ENCODE measurements around the gene KCNAB1.

The KCNAB1 gene

GRCh38 chr3:156360083-156360482 lies 239.7 kb downstream of the KCNAB1 start:
- H2AFZ ChIP-seq (ENCODE audit: low read length), result no peak overlapping the region
- no peak overlapping the region for H3K9ac ChIP-seq (ENCODE audit: low read length)
- no peak overlapping the region for H3K27ac ChIP-seq (ENCODE audit: low read length)
- no peaks in the 10 kb centered on the region for H3K79me2 ChIP-seq (ENCODE audit: low read length)
- no peaks in the 10 kb centered on the region for H3K36me3 ChIP-seq (replicated peaks; ENCODE audit: insufficient read depth, low read length)
- no peaks in the 10 kb centered on the region for H3K27me3 ChIP-seq (replicated peaks; ENCODE audit: insufficient read depth, low read length)
- no peak for TF ChIP-seq EZH2 (optimal IDR thresholded peaks at IDR 0.05; ENCODE audit: low read depth, low read length)
- TF ChIP-seq EZH2phosphoT487 (IDR thresholded peaks at IDR 0.05; ENCODE audit: low read length), result no peak
- TF ChIP-seq CTCF (IDR thresholded peaks at IDR 0.05; ENCODE audit: low read length), result no peak
- H4K20me1 ChIP-seq (ENCODE audit: insufficient read depth, low read length), result no peaks in the 10 kb centered on the region
- H3K4me2 ChIP-seq (ENCODE audit: low read depth, low read length), result no peak overlapping the region
- no peaks in the 10 kb centered on the region for H3F3A ChIP-seq (ENCODE audit: insufficient read depth, low read length)
- DNase-seq, result no peak
- H3K4me1 ChIP-seq (ENCODE audit: low read length), result no peaks in the 10 kb centered on the region
- H3K9me2 ChIP-seq (replicated peaks; ENCODE audit: insufficient read depth, low read length), result no peaks in the 10 kb centered on the region
- no peaks in the 10 kb centered on the region for H3K9me3 ChIP-seq (replicated peaks; ENCODE audit: insufficient read depth, low read length)
- H3K4me3 ChIP-seq (ENCODE audit: low read length), result no peak overlapping the region

- no peaks in the 10 kb centered on the region for H3K9me3 ChIP-seq (replicated peaks; ENCODE audit: insufficient read depth, low read length)
- DNase-seq, result no peak
- no peak overlapping the region for H2AFZ ChIP-seq (ENCODE audit: low read length)
- H3F3A ChIP-seq (ENCODE audit: insufficient read depth, low read length), result no peaks in the 10 kb centered on the region
- H3K4me1 ChIP-seq (ENCODE audit: low read length), result no peaks in the 10 kb centered on the region
- H3K79me2 ChIP-seq (ENCODE audit: low read length), result no peaks in the 10 kb centered on the region
- no peaks in the 10 kb centered on the region for H3K9me2 ChIP-seq (replicated peaks; ENCODE audit: insufficient read depth, low read length)
- no peaks in the 10 kb centered on the region for H3K36me3 ChIP-seq (replicated peaks; ENCODE audit: insufficient read depth, low read length)
- H3K4me2 ChIP-seq (ENCODE audit: low read depth, low read length), result no peak overlapping the region
- no peak overlapping the region for H3K4me3 ChIP-seq (ENCODE audit: low read length)
- no peak overlapping the region for H3K27ac ChIP-seq (ENCODE audit: low read length)
- H3K27me3 ChIP-seq (replicated peaks; ENCODE audit: insufficient read depth, low read length), result no peaks in the 10 kb centered on the region
- no peak overlapping the region for H3K9ac ChIP-seq (ENCODE audit: low read length)
- TF ChIP-seq EZH2 (optimal IDR thresholded peaks at IDR 0.05; ENCODE audit: low read depth, low read length), result no peak
- TF ChIP-seq EZH2phosphoT487 (IDR thresholded peaks at IDR 0.05; ENCODE audit: low read length), result no peak
- TF ChIP-seq CTCF (IDR thresholded peaks at IDR 0.05; ENCODE audit: low read length), result no peak
- H4K20me1 ChIP-seq (ENCODE audit: insufficient read depth, low read length), result no peaks in the 10 kb centered on the region
Observed at GRCh38 chr3:156360963-156361362, 240.6 kb downstream of the KCNAB1 start.

- H3K9me3 ChIP-seq (replicated peaks; ENCODE audit: insufficient read depth, low read length), result no peaks in the 10 kb centered on the region
- no peak overlapping the region for H3K9ac ChIP-seq (ENCODE audit: low read length)
- TF ChIP-seq EZH2 (optimal IDR thresholded peaks at IDR 0.05; ENCODE audit: low read depth, low read length) (no peak), EZH2phosphoT487 (IDR thresholded peaks at IDR 0.05; ENCODE audit: low read length) (no peak), CTCF (IDR thresholded peaks at IDR 0.05; ENCODE audit: low read length) (no peak)
- H3K27me3 ChIP-seq (replicated peaks; ENCODE audit: insufficient read depth, low read length), result no peaks in the 10 kb centered on the region
- H3F3A ChIP-seq (ENCODE audit: insufficient read depth, low read length), result peaks cover 6% of the 10 kb centered on the region; the same call in 1 of the 2 replicates
- no peak overlapping the region for H3K4me3 ChIP-seq (ENCODE audit: low read length)
- DNase-seq, result no peak
- no peaks in the 10 kb centered on the region for H3K36me3 ChIP-seq (replicated peaks; ENCODE audit: insufficient read depth, low read length)
- no peak overlapping the region for H3K27ac ChIP-seq (ENCODE audit: low read length)
- H3K9me2 ChIP-seq (replicated peaks; ENCODE audit: insufficient read depth, low read length), result no peaks in the 10 kb centered on the region
- H4K20me1 ChIP-seq (ENCODE audit: insufficient read depth, low read length), result no peaks in the 10 kb centered on the region
- H3K4me2 ChIP-seq (ENCODE audit: low read depth, low read length), result no peak overlapping the region
- no peak overlapping the region for H2AFZ ChIP-seq (ENCODE audit: low read length)
- no peaks in the 10 kb centered on the region for H3K79me2 ChIP-seq (ENCODE audit: low read length)
- peaks cover 39% of the 10 kb centered on the region for H3K4me1 ChIP-seq (ENCODE audit: low read length)
Observed at GRCh38 chr3:156366559-156366958, 246.2 kb downstream of the KCNAB1 start.
